Cardiac septum (tissue), 1 donor: ENCODE results near the gene ROM1. TPM values are rescaled to one million over a fixed set of nuclear protein-coding genes. Genes with fewer than 3 reads are reported as not detected.
"Not testable (repeated sequence)": the region's sequence is repeated elsewhere in the genome, so short reads cannot be mapped to it uniquely, and the experiment has no call there.

Experiments used
- DNase-seq: peaks from one replicate; pipeline ENCODE4 v3.0.0-alpha.2; 2020; ENCODE audit warnings: low spot score
- intact Hi-C: fragments of 100-400 bp; cut with DNase I; formaldehyde crosslinking; loops from one replicate; pipeline ENCODE4 v1.14.0; 2022
- total RNA-seq: library from RNA; stranded (reverse); fragmentation: NEBNext Ultra II Directional; extraction: Animal tissue kit (Norgen Biotek cat#: 25700); gene quantifications from one replicate; pipeline ENCODE4 v1.2.1, GENCODE V29; 2021
- donor health status: DM: no; HTN: no; CAD: no.

The ROM1 gene
- total RNA-seq, 1 donor from 2014 or later = 6.0 TPM

DNA sequence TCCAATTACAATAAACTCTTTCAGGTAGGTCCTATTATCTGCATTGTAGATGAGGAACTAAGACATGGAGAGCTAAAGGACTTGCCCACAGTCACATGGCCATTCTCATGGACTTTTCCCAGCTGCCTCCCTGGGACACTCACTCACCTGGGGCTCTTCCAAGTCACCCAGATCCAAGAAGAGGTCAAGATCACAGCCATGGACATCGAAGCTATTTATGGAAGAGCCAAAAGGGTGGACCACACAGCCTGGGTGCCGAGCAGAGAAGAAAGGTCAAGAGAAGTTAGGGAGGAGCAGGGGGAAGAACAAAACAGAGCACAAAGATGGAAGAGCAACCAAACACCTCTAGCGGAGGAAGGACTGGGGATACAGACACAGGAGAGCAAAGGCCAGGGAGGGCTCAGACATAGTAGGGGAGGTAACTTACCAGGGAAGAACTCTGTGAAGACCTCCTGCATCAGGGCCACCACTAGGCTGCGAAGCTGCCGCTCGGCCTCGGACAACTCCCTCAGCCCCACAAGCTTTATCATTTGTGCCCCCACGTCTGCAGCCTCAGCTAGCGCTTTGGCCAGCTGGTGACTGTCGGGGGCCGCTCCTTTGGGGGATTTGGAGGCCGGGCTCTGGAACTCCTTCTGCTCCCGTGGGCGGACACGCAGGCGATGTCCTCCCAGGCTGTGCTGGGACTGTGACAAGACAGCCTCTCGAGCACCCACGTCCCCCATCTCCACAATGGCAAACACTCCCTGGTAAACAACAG lies 31.9 kb upstream of the ROM1 start:
- DNase-seq = no peak
- intact Hi-C loops = no loop called here

DNA sequence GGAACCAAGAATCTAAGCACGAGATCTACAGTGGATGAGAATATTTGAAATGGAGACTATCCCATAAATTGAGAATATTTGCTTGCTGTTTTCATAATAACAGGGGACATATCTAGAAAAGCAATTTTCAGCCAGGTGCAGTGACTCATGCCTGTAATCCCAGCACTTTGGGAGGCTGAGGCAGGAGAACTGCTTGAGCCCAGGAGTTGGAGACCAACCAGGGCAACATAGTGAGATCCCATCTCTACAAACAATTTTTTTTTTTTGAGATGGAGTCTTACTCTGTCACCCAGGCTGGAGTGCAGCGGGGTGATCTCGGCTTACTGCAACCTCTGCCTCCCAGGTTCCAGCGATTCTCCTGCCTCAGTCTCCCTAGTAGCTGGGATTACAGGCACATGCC lies 31.3 kb upstream of the ROM1 start:
- DNase-seq, intact Hi-C loops: not testable (repeated sequence)

DNA sequence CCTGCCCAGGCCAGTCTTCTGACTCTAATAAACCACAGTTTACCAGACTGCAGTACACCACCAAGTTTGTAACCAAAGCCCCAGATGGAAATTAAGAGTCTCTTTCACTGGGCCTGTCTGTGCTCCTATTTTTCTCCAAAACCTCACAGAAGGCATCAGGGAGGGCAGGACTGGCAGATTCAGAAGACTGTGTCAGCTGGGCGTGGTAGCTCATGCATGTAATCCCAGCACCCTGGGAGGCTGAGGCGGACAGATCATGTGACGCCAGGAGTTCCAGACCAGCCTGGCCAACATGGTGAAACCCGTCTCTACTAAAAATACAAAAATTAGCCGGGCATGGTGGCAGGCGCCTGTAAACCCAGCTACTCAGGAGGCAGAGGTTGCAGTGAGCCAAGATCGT lies 27.7 kb upstream of the ROM1 start:
- DNase-seq, intact Hi-C loops: not testable (repeated sequence)

DNA sequence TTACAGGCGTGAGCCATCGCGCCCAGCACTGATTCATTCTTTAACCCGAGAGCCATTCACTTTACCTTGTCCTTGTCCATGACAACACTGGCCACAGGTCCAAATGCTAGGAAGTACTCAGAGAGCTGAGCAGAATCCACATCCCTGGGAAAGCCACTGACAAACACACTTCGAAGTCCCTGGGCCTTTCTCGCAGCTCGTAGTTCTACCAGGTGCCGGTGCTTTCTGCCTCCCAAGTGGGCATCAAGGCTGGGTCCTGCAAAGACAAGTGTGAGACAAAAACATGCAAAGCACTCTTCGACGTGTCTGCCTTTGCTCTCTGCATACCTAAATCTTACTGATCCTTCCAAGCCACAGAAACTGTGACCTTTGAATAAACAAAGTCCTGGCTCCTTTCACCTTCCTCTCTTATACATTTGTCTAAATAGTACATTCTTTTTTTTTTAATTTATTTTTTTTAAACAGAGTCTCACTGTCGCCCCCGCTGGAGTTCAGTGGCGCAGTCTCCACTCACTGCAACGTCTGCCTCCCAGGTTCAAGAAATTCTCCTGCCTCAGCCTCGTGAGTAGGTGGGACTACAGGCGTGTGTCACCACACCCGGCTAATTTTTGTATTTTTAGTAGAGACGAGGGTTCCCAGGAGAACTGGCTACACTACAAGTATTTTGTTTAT lies 24.0 kb upstream of the ROM1 start:
- DNase-seq = no peak
- intact Hi-C loops = no loop called here

DNA sequence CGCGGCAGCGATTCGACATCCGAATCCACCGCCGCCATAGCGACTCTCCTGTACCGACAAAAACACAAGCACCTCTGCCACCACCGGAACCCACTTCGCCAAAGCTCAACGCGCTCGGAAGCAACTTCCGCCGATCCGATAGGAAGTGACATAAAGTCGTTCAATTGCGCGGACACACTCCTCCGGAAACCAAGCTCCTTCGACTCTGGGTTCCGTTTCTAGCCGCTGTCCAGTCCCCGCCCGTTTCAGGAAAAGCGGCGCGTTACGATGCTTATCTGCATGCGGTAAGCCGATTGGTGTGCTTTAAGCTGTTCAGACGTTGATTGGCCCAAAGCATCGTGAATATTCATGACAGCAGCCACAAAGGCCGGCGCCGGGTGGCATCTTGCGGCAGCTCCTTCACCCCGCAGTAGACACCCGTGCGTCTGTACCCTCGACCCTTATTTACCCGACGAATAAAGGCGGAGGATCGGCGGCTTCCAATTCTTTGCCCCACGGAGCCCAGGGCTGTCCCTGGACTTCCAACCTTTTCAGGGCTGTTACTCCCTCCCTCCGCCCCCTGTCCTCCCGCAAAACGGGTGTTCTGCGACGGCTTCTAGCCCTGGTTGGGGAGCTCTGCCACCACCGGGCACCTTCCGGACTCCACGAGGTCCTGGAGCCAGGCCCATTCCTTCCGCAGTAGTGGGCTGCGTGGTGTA lies 21.5 kb upstream of the ROM1 start, which contains the start of gene TUT1:
TUT1 (minus strand) TSS at position 76 of the 698 bp plus-strand sequence; CDS start at position 38, 38 bp downstream.
- intact Hi-C loops = no loop called here
- peak; percentile 96 for DNase-seq

DNA sequence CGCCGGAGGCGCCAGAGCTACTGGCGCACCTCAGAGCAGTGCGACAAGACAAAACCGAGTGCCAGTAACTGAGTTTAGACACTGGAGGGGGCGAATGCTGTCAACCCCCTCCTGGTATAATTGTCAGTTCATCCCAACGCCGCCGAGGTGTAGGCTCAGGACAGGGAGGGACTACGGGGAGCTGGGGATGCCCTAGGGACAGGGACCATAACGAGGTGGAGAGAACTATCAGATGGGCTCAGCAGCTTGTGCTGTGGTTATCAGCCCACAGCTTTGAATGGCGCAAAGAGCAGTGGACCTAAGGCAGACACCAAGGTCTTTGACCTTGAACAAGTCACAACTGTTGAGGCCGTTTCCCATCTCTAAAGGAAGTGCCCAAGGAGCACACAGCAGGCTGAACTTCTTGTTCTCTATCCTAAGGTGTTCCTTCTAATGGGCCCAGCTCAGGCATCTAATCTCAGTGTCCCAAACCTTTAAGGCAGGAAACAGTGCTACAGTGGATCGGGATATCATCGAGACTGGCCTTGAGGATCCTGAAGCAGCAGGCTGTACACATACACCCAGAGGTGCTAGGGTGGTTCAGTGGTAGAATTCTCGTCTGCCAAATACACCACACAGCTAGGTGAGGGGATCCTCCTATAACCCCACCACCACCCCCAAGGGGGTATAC lies 20.8 kb upstream of the ROM1 start:
- intact Hi-C loops = no loop called here
- no peak for DNase-seq

DNA sequence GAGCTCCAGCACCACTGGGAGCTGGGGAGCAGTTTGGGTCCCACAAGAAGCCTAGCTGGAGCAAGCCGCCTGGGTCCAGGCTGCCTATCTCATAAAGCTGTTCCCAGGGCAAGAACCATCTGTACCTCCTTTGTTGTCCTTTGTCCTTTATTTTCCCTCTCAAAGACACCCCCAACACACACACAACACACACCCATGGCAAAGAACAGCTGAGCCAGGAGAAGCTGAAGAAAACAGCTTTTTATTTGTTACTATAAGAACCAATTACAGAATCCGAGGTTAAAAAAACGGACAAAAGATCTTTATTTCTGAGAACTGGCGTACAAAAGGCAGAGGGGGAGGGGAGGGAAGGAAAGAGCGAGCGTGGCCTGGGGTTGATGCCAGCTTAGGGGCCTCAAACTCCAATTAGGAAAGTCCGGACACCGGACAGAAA lies 20.1 kb upstream of the ROM1 start:
- intact Hi-C loops = no loop called here
- no peak for DNase-seq

DNA sequence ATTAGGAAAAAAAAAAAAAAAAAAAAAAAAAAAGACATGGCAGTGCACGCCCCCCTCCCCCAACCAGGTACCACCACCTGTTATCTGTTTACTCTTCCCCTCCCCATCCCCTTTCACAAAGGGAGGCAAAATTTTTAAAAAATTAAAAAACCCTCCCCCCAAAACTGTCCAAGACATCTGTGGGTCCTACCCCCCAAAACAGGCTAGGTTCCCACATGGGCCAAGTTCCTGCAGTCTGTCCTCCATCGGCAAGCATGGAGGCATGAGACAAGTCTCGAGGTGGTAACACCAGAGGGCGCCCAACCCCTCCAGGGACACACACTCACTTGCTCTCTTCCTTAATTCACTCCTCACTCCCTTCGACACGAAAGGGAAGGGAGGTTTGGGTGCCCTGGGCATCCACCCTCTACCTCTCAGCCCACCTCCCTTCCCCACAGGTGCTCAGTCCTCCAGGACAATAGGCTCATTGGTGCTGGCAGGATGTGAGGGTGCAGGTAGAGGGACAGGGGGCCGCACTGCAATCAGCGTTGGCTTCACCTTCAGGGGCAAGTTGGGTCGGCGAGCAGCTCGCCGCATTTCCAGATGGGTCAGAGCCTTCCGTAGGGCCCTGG lies 19.5 kb upstream of the ROM1 start:
- peak; percentile 83 for DNase-seq
- intact Hi-C loops = no loop called here

DNA sequence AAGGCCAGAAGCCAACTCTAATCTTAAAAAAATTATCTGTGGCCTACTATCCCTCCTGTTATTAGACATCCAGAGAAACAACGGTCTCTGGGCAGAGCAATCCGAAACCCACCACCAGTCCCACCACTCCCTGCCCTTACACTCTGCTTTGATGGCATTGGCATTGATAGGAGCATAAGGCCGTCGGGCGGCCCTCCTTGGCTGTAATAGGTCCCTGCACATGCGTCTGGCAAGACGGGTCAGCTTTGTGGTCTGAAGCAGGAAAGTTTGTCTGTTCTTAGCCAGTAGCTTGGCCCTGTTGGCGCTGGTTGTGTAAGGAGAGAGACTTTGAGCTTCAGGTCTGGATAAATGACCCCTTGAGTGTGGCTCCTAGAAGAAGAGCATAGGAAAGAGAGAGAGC lies 17.9 kb upstream of the ROM1 start:
- no peak for DNase-seq
- intact Hi-C loops = no loop called here

DNA sequence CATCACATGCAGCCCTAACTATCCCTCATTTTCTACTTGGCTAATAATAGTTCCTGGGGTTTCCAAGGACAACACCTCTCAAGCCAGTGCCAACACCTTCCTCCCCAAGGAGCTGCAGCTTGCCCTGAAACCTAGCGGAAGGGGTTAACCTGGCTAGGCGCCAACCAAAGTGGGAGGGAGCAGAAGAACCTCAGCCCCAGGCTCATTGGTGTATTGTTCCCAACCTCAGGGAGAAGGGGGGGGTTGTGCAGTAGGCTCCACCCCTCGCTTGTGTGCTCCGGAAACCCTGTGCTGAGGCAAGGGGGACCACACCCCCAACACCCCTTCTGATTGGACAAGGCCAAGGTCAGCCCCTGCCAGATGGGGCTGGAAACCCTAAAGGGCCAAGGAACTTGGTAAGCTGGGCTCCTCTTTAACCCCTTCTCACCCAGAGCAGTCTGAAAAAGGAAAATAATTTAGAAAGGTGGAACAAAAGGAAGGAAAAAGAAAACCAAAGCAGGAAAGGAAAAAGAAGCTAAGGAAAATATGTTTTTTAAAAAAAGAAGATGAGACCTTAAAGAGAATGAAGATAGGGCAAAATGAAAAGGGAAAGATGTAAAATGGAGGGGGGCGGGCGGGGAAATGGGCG lies 13.9 kb upstream of the ROM1 start:
- DNase-seq = peak; percentile 94
- intact Hi-C loops = no loop called here

DNA sequence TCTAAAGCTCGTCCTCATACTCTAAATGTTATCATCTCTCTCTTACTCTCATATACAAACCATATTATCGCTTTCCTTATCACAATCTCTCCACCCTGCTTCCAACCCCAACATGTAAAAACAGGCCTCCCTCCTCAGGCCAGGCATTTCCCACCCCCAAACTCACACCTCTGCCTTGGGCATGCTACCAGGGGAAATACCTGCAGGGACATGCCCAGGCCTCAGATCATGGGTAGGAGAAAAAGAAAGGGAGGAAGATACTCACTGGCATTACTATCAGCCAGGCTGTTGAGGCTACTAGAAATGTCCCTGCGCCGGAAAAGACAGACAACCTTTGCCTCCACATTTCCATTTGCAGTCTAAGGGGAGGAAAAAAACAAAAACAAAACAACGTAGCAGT lies 13.2 kb upstream of the ROM1 start:
- intact Hi-C loops = no loop called here
- DNase-seq = no peak

DNA sequence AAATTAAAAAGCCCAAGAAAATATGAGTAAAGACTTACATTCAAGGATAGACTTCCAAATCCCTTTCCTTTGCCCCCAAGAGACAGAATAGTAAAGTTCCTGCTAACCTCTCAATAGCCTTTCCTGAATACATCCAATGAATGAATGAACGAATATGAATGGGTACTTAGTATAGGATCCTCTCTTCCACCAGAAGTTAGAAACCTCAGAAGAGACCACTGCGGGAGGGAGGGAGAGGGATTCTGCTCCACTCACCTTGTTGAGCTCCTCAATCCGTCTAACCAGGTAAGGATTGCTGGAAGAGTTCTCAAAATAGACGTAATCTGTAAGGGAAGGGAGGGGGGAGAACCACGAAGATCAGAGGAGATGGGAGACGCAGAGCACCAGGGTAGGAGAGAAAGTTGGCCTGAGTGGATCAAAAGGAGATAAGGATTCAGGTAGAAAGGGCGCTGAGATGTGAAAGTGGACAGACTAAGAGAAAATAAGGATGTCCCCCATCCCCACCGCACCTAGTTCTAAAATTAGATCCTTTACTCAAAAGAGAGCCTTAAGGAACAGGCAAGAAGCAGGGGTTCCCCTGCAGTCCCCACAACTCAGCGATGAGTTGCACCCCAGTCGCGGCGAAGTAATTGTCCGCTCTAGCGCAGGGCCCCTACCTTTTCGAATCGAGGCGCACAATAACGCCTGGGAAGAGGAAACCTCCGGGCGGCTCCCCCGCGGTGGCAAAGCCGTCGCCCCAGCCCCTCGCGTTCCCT lies 12.5 kb upstream of the ROM1 start:
- intact Hi-C loops = no loop called here
- DNase-seq = no peak

DNA sequence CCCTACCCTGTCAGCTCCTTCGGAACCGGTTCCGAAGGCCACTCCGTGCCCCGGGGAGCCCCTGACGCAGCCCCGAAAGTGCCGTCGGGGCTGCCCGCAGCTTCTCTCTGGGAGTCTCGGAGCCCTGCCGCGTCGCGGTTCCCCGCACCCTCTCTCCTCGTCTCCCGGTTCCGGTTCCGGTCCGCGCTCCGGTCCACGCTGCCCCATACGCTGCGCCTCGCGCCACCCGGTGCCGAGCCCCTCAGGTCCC lies 12.0 kb upstream of the ROM1 start:
- peak; percentile 83 for DNase-seq
- intact Hi-C loops = no loop called here

DNA sequence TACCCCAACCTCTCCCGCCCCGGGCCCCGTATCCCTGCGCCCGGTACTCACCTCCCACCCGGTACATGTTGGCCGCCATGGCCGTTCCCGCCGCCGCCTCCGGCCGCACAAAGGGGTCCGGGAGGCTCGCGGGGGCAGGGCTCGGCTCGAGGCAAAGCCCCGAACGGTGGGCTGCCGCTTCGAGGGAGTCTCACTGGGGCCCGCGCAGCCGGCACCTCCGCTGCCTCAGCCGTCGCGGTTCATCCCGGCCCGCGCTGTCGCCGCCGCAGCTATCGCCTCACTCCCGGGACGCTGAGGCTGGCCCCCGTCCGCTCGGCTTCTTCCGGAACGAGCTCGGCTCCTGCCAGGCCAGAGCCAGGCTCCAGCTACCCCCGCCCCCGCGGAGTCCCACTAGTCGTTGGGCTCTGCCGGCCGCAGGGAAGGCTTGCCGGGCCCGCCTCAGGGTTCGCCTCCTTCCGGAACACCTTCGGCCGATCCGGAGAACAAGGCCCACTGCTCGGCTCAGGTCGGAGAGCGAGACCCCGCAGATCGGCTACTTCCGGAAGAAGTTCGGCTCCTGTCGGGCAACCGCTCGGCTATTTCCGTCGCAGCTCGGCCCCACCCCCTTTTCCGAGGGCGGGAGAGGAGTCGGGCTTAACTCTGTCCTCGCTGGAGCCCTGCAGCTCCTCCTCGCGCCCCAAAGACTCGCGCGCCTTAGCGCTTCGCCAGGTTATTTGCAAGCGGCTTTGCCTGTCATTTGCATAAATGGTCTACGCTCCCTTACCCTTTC lies 11.5 kb upstream of the ROM1 start, which contains the start of gene MTA2:
MTA2 (minus strand) TSS at position 494 of the 769 bp plus-strand sequence; CDS start at position 79, 415 bp downstream.
- intact Hi-C loops = no loop called here
- DNase-seq = peak; percentile 98

DNA sequence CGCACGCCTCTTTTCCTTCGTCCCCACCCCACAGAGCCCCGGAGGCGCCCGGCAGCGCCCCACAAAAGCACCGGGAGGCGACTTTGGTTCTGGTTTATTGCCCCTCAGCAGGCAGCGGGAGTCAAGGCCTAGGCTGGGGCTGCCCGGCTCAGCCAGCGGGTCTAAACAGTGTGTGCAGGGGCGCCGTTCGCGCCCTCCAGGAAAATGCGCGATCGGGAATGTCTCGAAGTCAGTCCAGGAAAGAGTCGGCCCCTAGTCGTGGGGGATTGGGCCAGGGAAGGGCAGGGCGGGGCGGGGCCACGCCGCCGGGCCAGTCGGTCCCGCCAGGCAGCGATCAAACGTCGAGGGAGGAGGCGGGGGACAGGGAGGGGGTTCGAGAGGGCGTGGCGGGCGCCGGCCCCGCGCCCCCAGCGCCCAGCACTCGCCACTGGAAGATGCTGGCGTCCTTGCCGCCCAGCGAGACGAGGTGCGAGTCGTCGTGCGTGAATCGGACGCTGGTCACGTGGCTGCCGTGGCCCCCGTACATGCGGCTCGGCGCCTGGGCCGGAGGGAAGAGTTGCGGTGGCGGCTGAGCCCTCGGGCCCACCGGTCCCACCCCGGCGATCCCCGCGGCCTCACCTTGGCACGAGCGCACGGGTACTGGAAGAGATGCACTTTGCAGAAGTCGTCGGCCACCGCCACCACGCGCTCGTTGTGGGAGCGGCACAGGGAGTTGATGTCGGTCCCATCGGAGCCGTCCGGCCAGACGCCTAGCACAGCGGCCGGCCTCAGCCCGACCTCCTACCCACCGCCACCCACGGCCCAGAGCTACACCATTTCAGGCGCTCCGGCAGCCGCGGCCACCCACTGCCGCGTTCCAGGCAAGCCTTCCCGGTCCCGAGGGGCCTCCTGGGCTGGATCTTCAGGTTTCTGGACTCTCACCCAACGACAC lies 10.7 kb upstream of the ROM1 start:
- peak; percentile 81 for DNase-seq
- intact Hi-C loops = no loop called here

DNA sequence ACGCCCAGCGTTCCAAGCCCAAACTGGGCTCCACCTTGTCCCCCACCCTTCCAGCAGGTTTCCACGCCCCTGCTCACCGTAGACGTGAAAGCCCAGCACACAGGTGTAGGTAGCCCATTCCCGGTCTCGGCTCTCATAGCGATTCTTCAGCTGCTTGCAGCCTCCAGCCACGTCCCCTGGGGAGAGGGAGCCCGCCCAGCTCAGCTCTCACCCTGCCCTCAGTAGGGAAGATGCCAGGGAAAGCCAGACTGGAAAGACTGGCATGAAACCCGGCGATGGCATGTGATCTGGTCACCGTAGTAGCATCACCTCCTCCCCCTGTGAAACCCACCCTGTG lies 10.0 kb upstream of the ROM1 start:
- intact Hi-C loops = no loop called here

DNA sequence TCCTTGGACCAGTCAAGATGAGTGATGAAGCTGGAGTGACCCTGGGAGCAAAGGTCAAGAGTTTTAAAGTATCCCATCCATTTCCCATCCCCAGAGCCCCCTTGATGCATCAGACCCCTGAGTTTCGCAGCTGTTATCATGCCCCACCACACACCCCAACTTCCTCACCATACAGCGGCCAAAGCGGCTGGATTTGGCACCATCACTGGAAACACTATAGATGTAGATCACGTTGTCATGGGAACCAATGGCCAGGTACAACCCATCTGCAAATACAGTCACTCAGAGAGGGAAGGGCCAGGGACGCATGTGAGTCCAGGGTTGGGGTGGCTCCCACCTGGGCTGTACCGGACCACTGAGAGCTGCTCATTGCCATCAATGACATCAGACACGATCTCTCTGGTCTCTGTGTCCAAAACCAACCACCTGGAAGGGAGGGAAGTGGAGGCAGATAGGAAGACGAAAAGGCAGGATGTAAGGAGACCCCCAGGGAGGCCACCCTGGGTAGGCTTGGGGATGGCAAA lies 9.2 kb upstream of the ROM1 start:
- intact Hi-C loops = no loop called here
- no peak for DNase-seq

More for the DNA sequence above, 10.0 kb upstream of the ROM1 start:
- no peak for DNase-seq
